Fibroblast of lung (primary cell): ENCODE results near the gene ABCG2. TPM values are rescaled to one million over a fixed set of nuclear protein-coding genes. Genes with fewer than 3 reads are reported as not detected.

ENCODE experiments used
- DNase-seq, 2 donors: peaks; one replicate each; pipeline versions ENCODE4 v3.0.0 to v3.0.0-alpha.2; 2010; ENCODE audit warnings: low read depth in 2 of 2
- H2AFZ ChIP-seq: 2 replicates; pipeline ENCODE4 v1.5.1; 2012; ENCODE audit warnings: low read length, control low read depth, inconsistent platforms
- H3K27ac ChIP-seq: 2 replicates; pipeline ENCODE4 v1.5.1; 2011; ENCODE audit warnings: low read length, control low read depth; ENCODE audit not compliant: insufficient read depth
- H3K27me3 ChIP-seq: 2 replicates; pipeline ENCODE4 v1.5.1; 2011; ENCODE audit warnings: mild to moderate bottlenecking, low read length; ENCODE audit not compliant: control insufficient read depth, insufficient read depth
- H3K36me3 ChIP-seq: 2 replicates; pipeline ENCODE4 v1.5.1; 2011; ENCODE audit warnings: low read length; ENCODE audit not compliant: control insufficient read depth, insufficient read depth
- H3K4me1 ChIP-seq: 2 replicates; pipeline ENCODE4 v1.5.1; 2011; ENCODE audit warnings: low read length; ENCODE audit not compliant: control insufficient read depth, insufficient read depth; ENCODE audit errors: extremely low read depth
- H3K4me2 ChIP-seq: 2 replicates; pipeline ENCODE4 v1.5.1; 2011; ENCODE audit warnings: low read length, control low read depth; ENCODE audit not compliant: insufficient read depth; ENCODE audit errors: extremely low read depth
- H3K4me3 ChIP-seq, 4 experiments: fragments of 200-600 bp in 1 of 4; sonication (generic) in 1 of 4; replicated peaks in 1 of 4; 2 replicates each; pipeline ENCODE4 v1.5.1; 2011 to 2016; ENCODE audit warnings: low read length in 4 of 4, low read depth in 3 of 4, mild to moderate bottlenecking in 3 of 4, control low read depth in 2 of 4, inconsistent platforms in 1 of 4, mixed read lengths in 1 of 4; ENCODE audit not compliant: insufficient read depth in 1 of 4; ENCODE audit errors: control extremely low read depth in 1 of 4
- H3K79me2 ChIP-seq: 2 replicates; pipeline ENCODE4 v1.5.1; 2012; ENCODE audit warnings: mild to moderate bottlenecking, low read length, inconsistent platforms; ENCODE audit not compliant: control insufficient read depth, insufficient read depth
- H3K9ac ChIP-seq: 2 replicates; pipeline ENCODE4 v1.5.1; 2011; ENCODE audit warnings: mild to moderate bottlenecking, low read length, control low read depth; ENCODE audit not compliant: insufficient read depth
- H3K9me3 ChIP-seq: 2 replicates; pipeline ENCODE4 v1.5.1; 2012; ENCODE audit warnings: low read depth, low read length; ENCODE audit not compliant: control insufficient read depth, insufficient read depth
- H4K20me1 ChIP-seq: 2 replicates; pipeline ENCODE4 v1.5.1; 2011; ENCODE audit warnings: low read length; ENCODE audit not compliant: control insufficient read depth, insufficient read depth; ENCODE audit errors: extremely low read depth
- EZH2 ChIP-seq: IDR thresholded peaks from 2 replicates; pipeline ENCODE4 v1.5.1; 2012; ENCODE audit warnings: low read length, control low read depth, mild to moderate bottlenecking; ENCODE audit errors: missing control alignments
- polyA plus RNA-seq, 2 donors: library from polyadenylated mRNA; depleted of rRNA in 1 of 2; stranded (reverse) in 1 of 2; unstranded in 1 of 2; fragments of >200 nt; gene quantifications; 2 replicates each; pipeline ENCODE4 v1.2.1, GENCODE V29; 2011 to 2012; ENCODE audit warnings: missing spikeins in 1 of 2
- total RNA-seq: library from RNA; depleted of rRNA; stranded (reverse); fragments of >200 nt; gene quantifications from 2 replicates; pipeline ENCODE4 v1.2.1, GENCODE V29; 2014
- TF ChIP-seq, protein P1 (sequence below), 2 donors: IDR thresholded peaks in 1 of 2; conservative IDR thresholded peaks in 1 of 2; 1 replicate in 1 of 2; 2 replicates in 1 of 2; pipeline ENCODE4 v1.5.1; 2011 to 2012; ENCODE audit warnings: low read length in 2 of 2, control low read depth in 1 of 2, inconsistent platforms in 1 of 2, low read depth in 1 of 2, mild to moderate bottlenecking in 1 of 2

ABCG2 gene
- total and polyA plus RNA-seq, 2 donors (not counting 1 experiment from before 2014, with no cell fraction given): 1.3 to 5.5 TPM

DNA sequence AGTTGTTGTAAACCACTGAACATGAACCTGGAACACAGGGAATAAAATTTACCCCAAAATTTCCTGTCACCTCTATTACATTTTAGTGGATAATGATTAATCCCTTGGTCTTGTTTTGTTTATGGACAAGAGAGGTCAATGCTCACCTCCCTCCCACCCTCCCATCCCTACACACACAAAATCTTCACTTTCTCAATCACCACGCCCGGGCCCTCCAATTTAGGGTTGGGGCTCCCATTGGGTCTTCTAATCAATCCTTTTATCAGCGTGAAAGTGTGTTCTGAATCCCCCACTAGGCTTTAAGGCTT lies 23.1 kb downstream of the ABCG2 start:
- H2AFZ ChIP-seq: no peak overlapping the region
- H3K36me3 ChIP-seq: no peaks in the 10 kb centered on the region
- H3K4me2 ChIP-seq: no peak overlapping the region
- TF ChIP-seq EZH2: no peak
- TF ChIP-seq, protein P1, sequence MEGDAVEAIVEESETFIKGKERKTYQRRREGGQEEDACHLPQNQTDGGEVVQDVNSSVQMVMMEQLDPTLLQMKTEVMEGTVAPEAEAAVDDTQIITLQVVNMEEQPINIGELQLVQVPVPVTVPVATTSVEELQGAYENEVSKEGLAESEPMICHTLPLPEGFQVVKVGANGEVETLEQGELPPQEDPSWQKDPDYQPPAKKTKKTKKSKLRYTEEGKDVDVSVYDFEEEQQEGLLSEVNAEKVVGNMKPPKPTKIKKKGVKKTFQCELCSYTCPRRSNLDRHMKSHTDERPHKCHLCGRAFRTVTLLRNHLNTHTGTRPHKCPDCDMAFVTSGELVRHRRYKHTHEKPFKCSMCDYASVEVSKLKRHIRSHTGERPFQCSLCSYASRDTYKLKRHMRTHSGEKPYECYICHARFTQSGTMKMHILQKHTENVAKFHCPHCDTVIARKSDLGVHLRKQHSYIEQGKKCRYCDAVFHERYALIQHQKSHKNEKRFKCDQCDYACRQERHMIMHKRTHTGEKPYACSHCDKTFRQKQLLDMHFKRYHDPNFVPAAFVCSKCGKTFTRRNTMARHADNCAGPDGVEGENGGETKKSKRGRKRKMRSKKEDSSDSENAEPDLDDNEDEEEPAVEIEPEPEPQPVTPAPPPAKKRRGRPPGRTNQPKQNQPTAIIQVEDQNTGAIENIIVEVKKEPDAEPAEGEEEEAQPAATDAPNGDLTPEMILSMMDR (conservative IDR thresholded peaks at IDR 0.05 in 1 of 2, IDR thresholded peaks at IDR 0.05 in 1 of 2; ENCODE audit: low read depth in 1 of 2, low read length in 2 of 2): no peak
- peaks cover 8% of the 10 kb centered on the region for H3K4me1 ChIP-seq
- H3K4me3 ChIP-seq: no peak overlapping the region
- H3K9ac ChIP-seq: no peak overlapping the region
- no peaks in the 10 kb centered on the region for H4K20me1 ChIP-seq
- H3K9me3 ChIP-seq: no peaks in the 10 kb centered on the region
- no peaks in the 10 kb centered on the region for H3K79me2 ChIP-seq
- no peak for DNase-seq
- no peak overlapping the region for H3K27ac ChIP-seq
- H3K27me3 ChIP-seq: no peaks in the 10 kb centered on the region

DNA sequence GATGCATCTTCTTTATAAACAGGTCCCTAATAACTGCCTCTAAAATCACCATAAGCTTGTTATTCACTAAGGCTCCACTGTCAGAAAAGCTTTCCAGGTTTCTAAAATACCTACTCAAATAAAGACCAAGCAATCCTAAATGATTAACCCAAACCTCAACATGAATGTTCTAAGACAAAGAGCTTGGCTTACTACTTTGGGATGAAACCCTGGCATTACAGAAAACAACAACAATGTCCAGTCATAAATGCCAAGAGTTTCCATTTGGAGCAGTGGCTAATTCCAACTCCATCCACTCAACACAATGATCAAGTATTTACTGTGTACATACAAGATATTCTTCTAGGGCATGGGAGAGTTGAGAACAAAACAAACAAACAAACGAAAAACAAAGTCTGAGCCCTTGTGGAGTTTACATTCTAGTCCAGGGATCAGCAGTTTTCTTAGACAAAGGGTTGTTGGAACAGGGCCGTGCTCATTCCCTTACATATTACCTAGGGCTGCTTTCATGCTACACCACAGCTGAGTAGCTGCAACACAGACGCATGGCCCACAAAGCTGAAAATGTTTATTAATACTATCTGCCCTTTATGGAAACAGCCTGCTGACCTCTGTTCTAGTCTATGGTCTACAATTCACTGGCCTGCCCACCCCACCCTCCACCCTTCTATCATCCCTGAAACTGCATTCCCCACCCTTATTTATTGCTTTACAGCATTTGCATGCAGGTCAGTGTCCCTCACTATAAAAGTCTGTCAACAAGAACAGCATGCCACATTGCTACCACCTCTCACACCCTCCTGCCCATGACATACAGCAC lies 23.7 kb downstream of the ABCG2 start:
- H4K20me1 ChIP-seq: no peaks in the 10 kb centered on the region
- no peak overlapping the region for H3K27ac ChIP-seq
- no peaks in the 10 kb centered on the region for H3K36me3 ChIP-seq
- H3K9ac ChIP-seq: no peak overlapping the region
- no peak for DNase-seq
- H3K27me3 ChIP-seq: no peaks in the 10 kb centered on the region
- TF ChIP-seq, protein P1 (conservative IDR thresholded peaks at IDR 0.05 in 1 of 2, IDR thresholded peaks at IDR 0.05 in 1 of 2; ENCODE audit: low read depth in 1 of 2, low read length in 2 of 2): no peak
- TF ChIP-seq EZH2: no peak
- H3K4me3 ChIP-seq: no peak overlapping the region
- peaks cover 8% of the 10 kb centered on the region for H3K4me1 ChIP-seq
- H2AFZ ChIP-seq: no peak overlapping the region
- no peak overlapping the region for H3K4me2 ChIP-seq
- H3K79me2 ChIP-seq: no peaks in the 10 kb centered on the region
- H3K9me3 ChIP-seq: no peaks in the 10 kb centered on the region

DNA sequence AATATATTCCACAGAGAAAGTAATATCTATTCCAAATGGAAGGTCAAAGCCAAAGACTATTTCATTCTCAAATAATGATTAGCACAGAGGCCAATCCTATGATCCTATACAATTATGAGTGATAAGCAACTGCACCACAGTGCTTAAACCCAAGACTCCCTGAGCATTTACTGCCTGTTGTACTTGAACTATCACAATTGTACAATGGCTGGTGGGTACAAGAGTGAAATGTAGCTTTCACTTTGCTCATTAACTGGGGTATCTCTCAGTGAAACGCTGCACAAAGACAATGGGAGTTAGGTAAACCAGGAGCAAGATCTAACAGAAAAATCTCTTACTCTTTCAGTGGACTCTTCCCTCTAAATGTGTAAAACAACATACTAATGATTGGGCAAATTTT lies 24.3 kb downstream of the ABCG2 start:
- Histone ChIP-seq H3K9ac (no peak overlapping the region), H3K4me2 (no peak overlapping the region), H3K4me1 (peaks cover 8% of the 10 kb centered on the region), H3K79me2 (no peaks in the 10 kb centered on the region), H3K27ac (no peak overlapping the region), H2AFZ (no peak overlapping the region), H3K9me3 (no peaks in the 10 kb centered on the region), H3K27me3 (no peaks in the 10 kb centered on the region), H3K36me3 (no peaks in the 10 kb centered on the region), H3K4me3 (no peak overlapping the region), H4K20me1 (no peaks in the 10 kb centered on the region)
- DNase-seq: no peak
- TF ChIP-seq EZH2: no peak
- TF ChIP-seq, protein P1 (conservative IDR thresholded peaks at IDR 0.05 in 1 of 2, IDR thresholded peaks at IDR 0.05 in 1 of 2; ENCODE audit: low read depth in 1 of 2, low read length in 2 of 2): no peak
